ENCODE measurements around the gene SEC22C.
A peak's percentile ranks its signal among the peaks of the same experiment; 100 is the strongest.

Gene SEC22C

DNA sequence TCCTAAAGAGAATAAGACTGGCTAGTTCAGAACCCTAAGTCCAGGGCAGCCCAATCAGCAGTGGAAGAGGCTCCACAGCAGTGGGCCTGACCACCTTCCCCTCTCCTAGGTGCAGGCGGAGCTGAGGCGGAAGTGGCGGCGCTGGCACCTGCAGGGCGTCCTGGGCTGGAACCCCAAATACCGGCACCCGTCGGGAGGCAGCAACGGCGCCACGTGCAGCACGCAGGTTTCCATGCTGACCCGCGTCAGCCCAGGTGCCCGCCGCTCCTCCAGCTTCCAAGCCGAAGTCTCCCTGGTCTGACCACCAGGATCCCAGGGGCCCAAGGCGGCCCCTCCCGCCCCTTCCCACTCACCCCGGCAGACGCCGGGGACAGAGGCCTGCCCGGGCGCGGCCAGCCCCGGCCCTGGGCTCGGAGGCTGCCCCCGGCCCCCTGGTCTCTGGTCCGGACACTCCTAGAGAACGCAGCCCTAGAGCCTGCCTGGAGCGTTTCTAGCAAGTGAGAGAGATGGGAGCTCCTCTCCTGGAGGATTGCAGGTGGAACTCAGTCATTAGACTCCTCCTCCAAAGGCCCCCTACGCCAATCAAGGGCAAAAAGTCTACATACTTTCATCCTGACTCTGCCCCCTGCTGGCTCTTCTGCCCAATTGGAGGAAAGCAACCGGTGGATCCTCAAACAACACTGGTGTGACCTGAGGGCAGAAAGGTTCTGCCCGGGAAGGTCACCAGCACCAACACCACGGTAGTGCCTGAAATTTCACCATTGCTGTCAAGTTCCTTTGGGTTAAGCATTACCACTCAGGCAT is 45.6 kb downstream of the SEC22C start:
- DNase-seq (ENCODE audit: insufficient read length, low spot score) (peak; percentile 51), FAIRE-seq (no peak)
- TF ChIP-seq POLR2A (IDR thresholded peaks at IDR 0.05; ENCODE audit: low read depth, low read length): no peak

DNA sequence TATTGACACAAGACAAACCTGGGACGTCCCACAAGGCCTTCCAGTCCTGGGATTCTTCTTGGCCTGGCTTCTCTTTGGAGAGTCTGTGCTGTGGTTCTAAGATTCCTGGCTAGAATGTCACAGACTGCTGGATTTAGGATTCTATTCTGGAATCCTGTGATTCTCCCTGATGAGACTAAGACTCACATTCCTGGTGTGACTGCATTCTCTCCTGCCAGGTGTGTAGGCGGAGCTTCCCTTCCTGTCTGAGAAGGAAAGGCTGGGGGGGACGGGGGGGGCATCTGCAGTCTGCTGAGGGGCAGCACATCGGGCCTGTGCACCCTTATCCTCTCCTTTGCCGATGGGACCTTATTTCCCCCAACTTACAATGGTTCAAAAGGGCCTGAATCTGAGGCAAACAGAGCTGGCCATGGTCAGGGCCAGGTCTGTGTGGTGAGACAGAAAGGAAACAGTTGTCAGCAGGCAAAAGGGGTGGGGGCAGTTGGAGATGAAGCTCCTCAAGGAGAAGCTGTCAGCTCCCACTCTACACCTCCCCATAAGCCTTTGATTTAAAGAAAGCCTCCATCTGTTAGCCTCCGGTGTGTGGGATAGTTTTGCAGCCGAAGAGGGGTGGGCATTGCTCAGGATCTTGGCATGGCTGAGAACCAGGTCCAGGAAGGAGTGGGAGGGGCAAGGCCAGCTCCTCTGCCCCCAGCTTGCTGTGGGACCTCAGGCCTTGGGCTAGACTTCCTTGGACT is 48.4 kb downstream of the SEC22C start:
- no peak for TF ChIP-seq POLR2A (IDR thresholded peaks at IDR 0.05; ENCODE audit: low read depth, low read length)
- no peak for DNase-seq (ENCODE audit: insufficient read length, low spot score)
- FAIRE-seq: no peak

DNA sequence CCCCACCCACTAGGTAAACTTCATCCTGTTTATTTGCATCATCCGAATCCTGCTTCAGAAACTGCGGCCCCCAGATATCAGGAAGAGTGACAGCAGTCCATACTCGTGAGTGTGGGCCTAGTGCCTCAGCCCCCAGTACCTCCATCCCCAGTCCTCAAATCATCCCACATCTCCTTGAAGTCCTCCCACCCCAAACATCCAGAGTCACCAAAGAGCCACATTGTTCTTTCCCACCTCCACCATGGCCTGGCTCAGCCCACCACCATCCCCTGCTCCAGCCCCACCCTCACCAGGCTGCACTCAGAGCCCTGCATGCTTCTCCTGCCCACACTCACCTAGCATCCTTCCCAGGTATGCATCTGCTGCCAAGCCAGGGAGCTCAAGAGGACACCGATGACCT is 49.5 kb downstream of the SEC22C start:
- TF ChIP-seq POLR2A (IDR thresholded peaks at IDR 0.05; ENCODE audit: low read depth, low read length): no peak
- DNase-seq (ENCODE audit: insufficient read length, low spot score): no peak
- FAIRE-seq: no peak

DNA sequence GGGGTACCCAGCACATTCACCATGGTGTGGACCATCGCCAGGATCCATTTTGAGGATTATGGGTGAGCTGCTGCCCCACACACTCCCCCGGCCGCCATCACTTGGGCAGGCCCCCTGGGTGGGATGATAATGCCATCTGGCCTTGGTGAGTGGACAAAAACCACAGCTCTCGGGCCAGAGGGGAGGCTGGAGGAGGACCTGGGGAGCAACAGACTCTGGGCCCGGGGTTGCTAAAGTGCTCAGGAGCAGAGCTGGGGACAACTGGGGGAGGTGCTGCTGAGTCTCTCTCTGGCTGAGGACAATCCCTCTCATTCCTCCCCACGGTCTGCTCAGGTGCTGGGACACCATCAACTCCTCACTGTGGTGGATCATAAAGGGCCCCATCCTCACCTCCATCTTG is 50.3 kb downstream of the SEC22C start:
- TF ChIP-seq POLR2A (IDR thresholded peaks at IDR 0.05; ENCODE audit: low read depth, low read length): no peak
- FAIRE-seq (no peak), DNase-seq (ENCODE audit: insufficient read length, low spot score) (no peak)

DNA sequence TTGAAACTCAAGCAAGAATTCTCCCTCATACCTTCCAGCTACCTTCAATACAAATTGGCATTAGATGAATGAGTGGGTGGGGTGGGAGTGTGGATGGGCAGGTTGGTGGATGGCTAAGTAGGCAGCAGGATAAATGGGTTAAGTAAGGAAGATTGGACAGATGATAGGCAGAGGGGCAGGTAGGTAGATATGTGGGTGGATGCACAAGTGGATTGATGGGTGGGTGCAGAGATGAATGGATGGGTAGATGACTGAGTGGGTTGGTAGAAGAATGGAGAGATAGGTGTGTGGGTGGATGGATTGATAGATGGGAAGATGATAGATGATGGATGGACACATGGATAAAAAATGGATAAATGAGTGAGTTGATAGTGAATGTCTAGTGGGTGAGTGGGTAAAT is 51.7 kb downstream of the SEC22C start:
- DNase-seq (ENCODE audit: insufficient read length, low spot score) (no peak), FAIRE-seq (no peak)

DNA sequence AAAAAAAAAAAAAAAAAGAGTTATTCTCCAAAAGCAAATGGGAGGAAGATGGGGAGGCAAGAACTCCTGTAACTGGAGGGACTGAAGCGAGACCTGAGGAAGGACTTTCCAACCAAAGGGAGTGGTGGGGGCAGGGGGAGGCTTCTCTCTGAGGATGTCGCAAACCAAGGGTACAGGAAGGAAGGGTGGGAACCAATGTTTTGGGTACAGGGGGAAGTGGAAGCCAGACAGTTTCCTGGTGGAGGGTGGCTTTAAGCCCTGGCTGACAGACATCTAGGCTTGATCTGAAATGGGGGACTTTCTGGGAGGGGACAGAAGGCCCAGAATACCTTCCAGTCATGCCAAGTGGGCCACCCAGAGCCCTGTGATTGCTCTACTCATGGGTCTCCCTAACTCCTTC is 52.3 kb downstream of the SEC22C start:
- DNase-seq (ENCODE audit: insufficient read length, low spot score) (no peak), FAIRE-seq (no peak)
- TF ChIP-seq POLR2A (IDR thresholded peaks at IDR 0.05; ENCODE audit: low read depth, low read length): no peak

More for the DNA sequence above, 51.7 kb downstream of the SEC22C start:
- TF ChIP-seq POLR2A (IDR thresholded peaks at IDR 0.05; ENCODE audit: low read depth, low read length): no peak

DNA sequence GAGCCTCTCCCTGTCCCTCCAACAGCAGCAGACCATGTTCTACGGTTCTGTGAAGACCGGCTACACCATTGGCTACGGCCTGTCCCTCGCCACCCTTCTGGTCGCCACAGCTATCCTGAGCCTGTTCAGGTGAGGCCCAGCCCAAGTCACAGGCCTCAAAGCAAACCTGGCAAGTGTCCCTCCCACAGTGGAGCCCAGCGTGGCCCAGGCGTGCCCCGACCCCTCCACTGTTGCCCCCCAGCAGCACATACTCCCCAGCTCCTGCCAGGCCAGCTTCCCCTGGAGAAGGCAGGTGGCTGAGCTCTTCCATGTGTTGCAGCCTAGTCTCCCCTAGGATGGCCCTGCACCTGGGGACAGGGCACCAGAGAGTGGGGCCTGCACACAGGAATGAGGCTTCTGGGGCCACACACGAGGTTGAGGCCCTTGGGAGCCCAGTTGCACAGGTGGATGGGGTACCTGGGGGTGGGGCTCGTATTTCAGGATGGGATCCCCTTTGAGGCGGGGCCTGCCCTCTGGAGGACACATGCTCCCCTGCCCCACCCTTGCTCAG is 54.3 kb downstream of the SEC22C start:
- no peak for DNase-seq (ENCODE audit: insufficient read length, low spot score)
- FAIRE-seq: no peak
- no peak for TF ChIP-seq POLR2A (IDR thresholded peaks at IDR 0.05; ENCODE audit: low read depth, low read length)

DNA sequence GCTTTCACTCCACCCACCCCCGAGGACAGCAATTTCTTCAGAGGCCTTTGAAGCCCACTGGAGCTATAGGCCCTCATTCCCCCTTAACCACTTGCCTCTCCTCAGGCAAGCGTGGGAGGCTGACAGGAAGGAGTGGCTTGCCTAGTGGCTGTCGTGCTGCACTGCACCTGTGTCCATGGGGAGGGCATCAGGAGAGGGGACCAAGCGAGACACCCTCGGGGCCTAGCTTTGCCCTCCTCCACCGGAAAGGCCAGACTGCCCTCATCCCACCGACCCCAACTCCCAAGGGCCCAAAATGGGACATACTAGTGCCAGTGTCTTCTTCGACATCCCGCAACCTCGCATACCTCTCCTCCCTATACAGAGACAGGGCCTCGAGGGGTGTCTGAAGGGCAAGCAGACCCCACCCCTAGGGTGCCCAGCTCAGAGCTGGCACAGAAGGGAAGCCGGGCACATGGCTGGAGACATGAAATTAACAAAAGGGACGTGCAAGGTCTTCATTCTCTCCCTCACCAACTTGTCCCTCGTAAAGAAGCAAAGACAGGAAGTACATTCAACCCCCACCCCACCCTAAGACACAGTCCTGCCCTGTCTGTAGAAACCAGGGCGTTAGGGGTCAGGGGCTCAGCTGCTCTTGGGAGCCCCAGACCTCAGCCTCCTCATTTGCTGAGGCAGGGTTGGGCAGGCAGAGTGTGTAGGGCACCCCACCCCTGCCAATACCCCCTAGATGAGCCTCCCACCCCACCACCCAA is 55.0 kb downstream of the SEC22C start:
- FAIRE-seq: no peak
- TF ChIP-seq POLR2A (IDR thresholded peaks at IDR 0.05; ENCODE audit: low read depth, low read length): no peak
- DNase-seq (ENCODE audit: insufficient read length, low spot score): no peak

DNA sequence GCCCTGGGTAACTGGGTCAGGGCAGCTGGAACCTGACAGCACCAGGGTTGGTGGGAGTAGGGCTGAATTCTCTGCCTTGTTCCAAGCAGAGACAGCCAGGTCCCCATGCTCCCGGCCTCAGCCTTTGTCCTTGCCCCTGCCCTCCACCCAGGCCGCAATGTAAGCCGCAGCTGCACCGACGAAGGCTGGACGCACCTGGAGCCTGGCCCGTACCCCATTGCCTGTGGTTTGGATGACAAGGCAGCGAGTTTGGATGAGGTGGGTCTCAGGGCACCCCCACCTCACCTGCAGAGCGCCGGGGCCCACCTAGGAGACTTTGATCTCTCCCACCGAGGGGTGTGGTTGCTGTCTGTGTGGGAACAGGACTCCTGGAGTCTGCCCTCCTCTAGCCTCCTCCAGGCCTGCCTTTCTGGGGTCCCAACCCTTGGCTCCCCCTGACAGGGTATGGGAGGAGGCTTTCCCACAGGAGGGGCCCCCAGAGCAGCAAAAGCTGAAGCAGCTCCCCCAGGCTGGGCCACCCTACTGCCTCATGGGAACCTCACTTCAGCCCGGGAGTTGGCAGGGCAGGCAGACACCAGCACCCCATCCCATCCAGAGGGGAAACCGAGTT is 55.9 kb downstream of the SEC22C start:
- DNase-seq (ENCODE audit: insufficient read length, low spot score) (no peak), FAIRE-seq (no peak)
- TF ChIP-seq POLR2A (IDR thresholded peaks at IDR 0.05; ENCODE audit: low read depth, low read length): no peak

DNA sequence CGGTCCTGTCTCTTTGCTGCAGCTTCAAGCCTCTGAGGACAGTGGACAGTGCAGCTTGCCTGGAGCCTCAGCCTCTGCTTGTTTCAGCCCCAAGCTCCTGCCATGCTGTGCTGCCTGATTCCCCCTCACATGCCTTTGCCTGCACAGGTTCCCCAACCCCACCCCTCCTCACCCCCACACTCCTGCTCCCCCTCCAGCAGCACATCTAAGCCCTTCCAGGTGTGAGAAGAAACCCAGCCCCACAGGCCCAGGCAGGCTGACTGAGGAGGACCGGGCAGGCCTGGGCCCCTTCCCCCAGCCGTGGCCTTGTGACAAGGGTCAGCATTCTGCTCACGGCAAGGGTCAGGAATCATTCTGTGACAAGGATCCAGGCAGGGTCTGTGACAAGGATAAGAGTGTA is 56.6 kb downstream of the SEC22C start:
- DNase-seq (ENCODE audit: insufficient read length, low spot score) (no peak), FAIRE-seq (no peak)
- no peak for TF ChIP-seq POLR2A (IDR thresholded peaks at IDR 0.05; ENCODE audit: low read depth, low read length)

DNA sequence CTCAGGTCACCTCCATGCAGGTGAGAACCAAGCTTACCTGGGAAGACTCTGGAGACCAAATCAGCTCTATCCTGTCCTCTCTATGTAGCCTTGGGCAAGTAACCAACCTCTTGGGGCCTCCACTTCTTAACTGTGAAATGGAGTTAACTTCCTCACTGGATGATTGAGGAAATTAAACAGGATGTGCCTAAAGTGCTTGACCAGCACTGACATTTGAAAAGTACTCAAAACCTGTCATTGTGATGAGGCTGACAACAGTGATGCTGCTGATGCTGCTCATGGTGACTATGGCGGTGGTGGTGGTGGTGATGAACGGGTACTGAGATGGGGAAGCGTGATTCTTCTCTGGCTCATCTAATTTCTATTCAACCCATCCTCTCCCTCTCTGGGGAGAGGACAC is 57.0 kb downstream of the SEC22C start:
- no peak for FAIRE-seq
- no peak for TF ChIP-seq POLR2A (IDR thresholded peaks at IDR 0.05; ENCODE audit: low read depth, low read length)

DNA sequence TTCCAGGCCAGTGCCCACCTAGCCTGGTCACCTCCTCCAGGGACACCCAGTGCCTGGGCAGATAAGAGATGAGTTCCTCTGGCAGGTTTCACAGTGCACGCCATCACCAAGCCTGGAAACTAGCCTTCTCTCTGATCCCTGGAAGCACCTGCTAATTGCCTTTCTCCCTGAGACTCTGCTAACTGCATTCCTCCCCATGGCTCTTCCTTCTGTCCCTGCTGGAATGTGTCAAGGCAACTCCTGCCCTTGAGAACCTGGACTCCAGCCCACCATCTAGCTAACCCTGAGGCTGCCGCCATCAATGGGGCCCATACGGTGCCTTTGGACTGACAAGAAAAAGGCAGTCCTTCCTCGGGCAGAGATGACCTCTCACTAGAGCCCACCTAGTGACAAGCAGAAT is 60.9 kb downstream of the SEC22C start:
- DNase-seq (ENCODE audit: insufficient read length, low spot score) (no peak), FAIRE-seq (no peak)
- TF ChIP-seq POLR2A (IDR thresholded peaks at IDR 0.05; ENCODE audit: low read depth, low read length): no peak

More for the DNA sequence above, 57.0 kb downstream of the SEC22C start:
- DNase-seq (ENCODE audit: insufficient read length, low spot score): no peak

DNA sequence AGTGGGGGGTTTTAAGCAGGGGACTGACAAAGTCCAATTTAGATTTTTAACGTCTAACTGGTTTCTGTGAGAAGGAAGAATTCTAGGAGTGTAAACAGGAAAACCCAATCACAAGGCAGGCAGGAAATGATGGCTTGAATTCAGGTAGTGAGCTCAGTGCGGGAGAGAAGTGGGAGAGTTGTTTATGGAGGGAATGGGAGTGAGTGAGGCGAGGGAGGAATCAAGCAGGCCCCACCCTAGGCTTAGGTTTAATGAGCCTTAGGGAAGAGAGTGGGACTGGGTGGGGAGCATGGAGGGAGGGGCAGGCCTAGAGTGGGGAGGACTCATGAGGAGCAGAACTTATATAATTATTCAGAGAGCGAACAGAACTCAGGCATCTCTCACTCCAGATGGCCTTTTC is 61.4 kb downstream of the SEC22C start:
- DNase-seq (ENCODE audit: insufficient read length, low spot score) (no peak), FAIRE-seq (no peak)
- TF ChIP-seq POLR2A (IDR thresholded peaks at IDR 0.05; ENCODE audit: low read depth, low read length): no peak

DNA sequence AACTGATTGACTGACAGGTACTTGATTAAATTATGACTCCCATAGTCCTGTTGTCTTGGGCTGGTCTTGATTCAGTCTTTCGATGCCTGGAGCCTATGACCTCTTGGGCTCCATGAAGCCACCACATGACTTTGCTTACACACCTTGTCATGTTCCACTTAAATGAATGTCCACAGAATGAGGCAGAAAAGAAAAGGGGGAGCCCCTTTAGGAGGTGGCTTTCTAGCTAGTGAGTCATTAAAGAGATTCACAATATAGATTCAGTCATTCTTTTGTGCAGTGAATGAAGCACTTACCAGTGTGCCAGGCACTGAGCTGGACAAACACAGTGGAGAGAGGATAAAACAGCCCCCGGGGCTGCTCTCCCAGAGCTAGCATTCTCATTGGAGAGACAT is 62.2 kb downstream of the SEC22C start:
- DNase-seq (ENCODE audit: insufficient read length, low spot score): no peak
- no peak for TF ChIP-seq POLR2A (IDR thresholded peaks at IDR 0.05; ENCODE audit: low read depth, low read length)
- FAIRE-seq: no peak
